ENCODE measurements around the gene DEDD.

The DEDD gene

GRCh38 chr1:161163793-161164192 lies 31.3 kb upstream of the DEDD start:
- DNase-seq (ENCODE audit: low read depth) = no peak

GRCh38 chr1:161162806-161163205 lies 30.3 kb upstream of the DEDD start:
- DNase-seq (ENCODE audit: low read depth) = no peak

GRCh38 chr1:161162052-161162451 lies 29.6 kb upstream of the DEDD start:
- no peak for DNase-seq (ENCODE audit: low read depth)

GRCh38 chr1:161161652-161162051 lies 29.2 kb upstream of the DEDD start:
- DNase-seq (ENCODE audit: low read depth) = no peak

- no peak for DNase-seq (ENCODE audit: low read depth)
These were observed 28.2 kb upstream of the DEDD start for GRCh38 chr1:161160671-161161145.

- no peak for DNase-seq (ENCODE audit: low read depth)
These were observed 27.4 kb upstream of the DEDD start for GRCh38 chr1:161159913-161160243.

- DNase-seq (ENCODE audit: low read depth) = peak; percentile 90
These were observed 26.8 kb upstream of the DEDD start, which contains the start of gene USP21 for GRCh38 chr1:161159087-161159912. Gene USP21 (plus strand): TSS chr1:161159500. CDS start chr1:161160641, 1,141 bp downstream.

GRCh38 chr1:161158316-161159010 lies 26.0 kb upstream of the DEDD start:
- no peak for DNase-seq (ENCODE audit: low read depth)

- no peak for DNase-seq (ENCODE audit: low read depth)
These were observed 25.4 kb upstream of the DEDD start for GRCh38 chr1:161157867-161158266.

GRCh38 chr1:161153682-161154337 lies 21.3 kb upstream of the DEDD start, which contains the start of gene UFC1:
Gene UFC1 (plus strand): TSS chr1:161153978. CDS start chr1:161153998, 20 bp downstream.
- peak; percentile 68 for DNase-seq (ENCODE audit: low read depth)

GRCh38 chr1:161153176-161153575 lies 20.7 kb upstream of the DEDD start:
- DNase-seq (ENCODE audit: low read depth) = no peak

GRCh38 chr1:161145832-161146231 lies 13.4 kb upstream of the DEDD start:
- no peak for DNase-seq (ENCODE audit: low read depth)

- no peak for DNase-seq (ENCODE audit: low read depth)
These were observed 8.4 kb upstream of the DEDD start for GRCh38 chr1:161140755-161141400.

- DNase-seq (ENCODE audit: low read depth) = peak; percentile 27
These were observed 7.3 kb upstream of the DEDD start for GRCh38 chr1:161139766-161140165.

GRCh38 chr1:161138431-161138830 lies 6.0 kb upstream of the DEDD start:
- no peak for DNase-seq (ENCODE audit: low read depth)

GRCh38 chr1:161137881-161138280 lies 5.4 kb upstream of the DEDD start:
- DNase-seq (ENCODE audit: low read depth) = no peak

- no peak for DNase-seq (ENCODE audit: low read depth)
These were observed 813 bp upstream of the DEDD start for GRCh38 chr1:161133220-161133740.

- DNase-seq (ENCODE audit: low read depth) = no peak
These were observed 701 bp downstream of the DEDD start for GRCh38 chr1:161131523-161132409.

- DNase-seq (ENCODE audit: low read depth) = no peak
These were observed 2.2 kb downstream of the DEDD start for GRCh38 chr1:161130266-161130665.

GRCh38 chr1:161128591-161129420 lies 3.7 kb downstream of the DEDD start:
- DNase-seq (ENCODE audit: low read depth) = no peak

Measured in activated T-cell treated with anti-CD3 and anti-CD28 coated beads for 1 hour (primary cell).